Prostate gland (tissue), 2 donors: ENCODE results near the gene SLCO3A1.

Experiments used
- POLR2AphosphoS5 ChIP-seq: sonication (generic); formaldehyde crosslinking; IDR thresholded peaks from one replicate; pipeline ENCODE4 v1.6.1; 2017; ENCODE audit warnings: antibody characterized with exemption
- TF ChIP-seq, protein P1 (sequence below), 4 experiments: fragments of 200-600 bp in 2 of 4; fragments of 450-650 bp in 2 of 4; sonication (generic) in 2 of 4; IDR thresholded peaks; 1 replicate in 3 of 4; 2 replicates in 1 of 4; pipeline ENCODE4 v1.5.1; 2016 to 2019; ENCODE audit warnings: antibody characterized with exemption in 4 of 4, mild to moderate bottlenecking in 2 of 4, moderate library complexity in 2 of 4

DNA sequence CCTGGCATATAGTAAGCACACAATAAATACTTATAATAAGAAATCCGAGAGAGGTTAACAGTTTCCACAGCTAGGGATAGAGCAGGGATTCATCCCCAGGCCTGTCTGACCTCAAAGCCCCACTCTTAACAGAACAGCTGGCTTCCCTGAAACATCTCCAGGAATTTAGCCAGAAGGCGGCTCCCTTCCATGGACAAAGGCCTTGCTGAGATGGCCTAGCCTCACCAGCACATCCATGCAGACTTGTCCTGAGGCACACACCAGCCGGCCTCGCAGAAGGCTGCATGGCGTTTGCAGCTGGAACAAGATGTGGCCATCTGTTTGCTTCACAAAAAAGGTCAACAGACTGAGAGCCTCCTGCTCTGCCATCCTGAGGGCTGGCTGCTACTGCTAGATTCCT, 245.4 kb downstream of the SLCO3A1 start:
- TF ChIP-seq, protein P1, sequence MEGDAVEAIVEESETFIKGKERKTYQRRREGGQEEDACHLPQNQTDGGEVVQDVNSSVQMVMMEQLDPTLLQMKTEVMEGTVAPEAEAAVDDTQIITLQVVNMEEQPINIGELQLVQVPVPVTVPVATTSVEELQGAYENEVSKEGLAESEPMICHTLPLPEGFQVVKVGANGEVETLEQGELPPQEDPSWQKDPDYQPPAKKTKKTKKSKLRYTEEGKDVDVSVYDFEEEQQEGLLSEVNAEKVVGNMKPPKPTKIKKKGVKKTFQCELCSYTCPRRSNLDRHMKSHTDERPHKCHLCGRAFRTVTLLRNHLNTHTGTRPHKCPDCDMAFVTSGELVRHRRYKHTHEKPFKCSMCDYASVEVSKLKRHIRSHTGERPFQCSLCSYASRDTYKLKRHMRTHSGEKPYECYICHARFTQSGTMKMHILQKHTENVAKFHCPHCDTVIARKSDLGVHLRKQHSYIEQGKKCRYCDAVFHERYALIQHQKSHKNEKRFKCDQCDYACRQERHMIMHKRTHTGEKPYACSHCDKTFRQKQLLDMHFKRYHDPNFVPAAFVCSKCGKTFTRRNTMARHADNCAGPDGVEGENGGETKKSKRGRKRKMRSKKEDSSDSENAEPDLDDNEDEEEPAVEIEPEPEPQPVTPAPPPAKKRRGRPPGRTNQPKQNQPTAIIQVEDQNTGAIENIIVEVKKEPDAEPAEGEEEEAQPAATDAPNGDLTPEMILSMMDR (IDR thresholded peaks at IDR 0.05): no peak
- no peak for TF ChIP-seq POLR2AphosphoS5
